Measurements from ENCODE around the gene SCYL3. TPM values are rescaled to one million over a fixed set of nuclear protein-coding genes. Genes with fewer than 3 reads are reported as not detected.

The SCYL3 gene
- total RNA-seq, 2 donors from 2014 or later, result 7.9 to 8.1 TPM

DNA sequence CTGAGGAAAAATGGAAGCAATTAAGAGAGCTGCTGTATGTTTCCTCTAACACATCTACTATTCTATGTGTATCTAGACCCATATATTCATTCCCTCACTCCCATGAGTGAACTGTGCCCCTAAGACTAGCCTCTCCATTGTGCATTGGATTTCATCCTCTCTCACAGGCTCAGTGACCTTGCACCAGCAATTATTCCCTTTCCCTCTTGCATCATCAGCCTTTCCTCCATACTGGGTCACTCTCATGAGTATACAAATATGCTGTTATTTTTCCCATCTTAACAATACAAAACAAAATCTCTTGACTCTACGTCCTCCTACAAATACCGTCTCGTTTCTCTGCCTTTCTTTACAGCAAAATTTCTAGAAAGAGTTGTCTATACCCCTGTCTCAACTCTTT lies 69.5 kb downstream of the SCYL3 start:
- Mint-ChIP-seq H3K4me1 (no peaks in the 10 kb centered on the region), H3K27me3 (ENCODE audit: insufficient read depth) (no peaks in the 10 kb centered on the region), H3K36me3 (ENCODE audit: low read depth) (peaks cover 40% of the 10 kb centered on the region), H3K27ac (no peak overlapping the region), H3K4me3 (no peak overlapping the region), H3K9me3 (peaks cover 3% of the 10 kb centered on the region)
- 86 to 92% methylated on average over 3 of the region's 3 CpGs for WGBS, 2 experiments (ENCODE audit: insufficient coverage in 1 of 2, insufficient read length in 1 of 2)
- Histone ChIP-seq H3K4me3 (ENCODE audit: low read length) (no peak overlapping the region), H3K9ac (ENCODE audit: extremely low read depth, low read length, poor library complexity, severe bottlenecking) (no peak overlapping the region), H3K27ac (ENCODE audit: low read depth, low read length) (no peak overlapping the region), H3K9me3 (ENCODE audit: control insufficient read depth, low read length) (peaks cover 3% of the 10 kb centered on the region), H3K27me3 (ENCODE audit: control insufficient read depth, insufficient read depth, low read length, poor library complexity, severe bottlenecking) (no peaks in the 10 kb centered on the region), H3K36me3 (ENCODE audit: control insufficient read depth, insufficient read depth, low read length) (peaks cover 32% of the 10 kb centered on the region), H3K4me1 (ENCODE audit: control insufficient read depth, insufficient read depth, low read length) (no peaks in the 10 kb centered on the region)
- TF ChIP-seq, protein P1, sequence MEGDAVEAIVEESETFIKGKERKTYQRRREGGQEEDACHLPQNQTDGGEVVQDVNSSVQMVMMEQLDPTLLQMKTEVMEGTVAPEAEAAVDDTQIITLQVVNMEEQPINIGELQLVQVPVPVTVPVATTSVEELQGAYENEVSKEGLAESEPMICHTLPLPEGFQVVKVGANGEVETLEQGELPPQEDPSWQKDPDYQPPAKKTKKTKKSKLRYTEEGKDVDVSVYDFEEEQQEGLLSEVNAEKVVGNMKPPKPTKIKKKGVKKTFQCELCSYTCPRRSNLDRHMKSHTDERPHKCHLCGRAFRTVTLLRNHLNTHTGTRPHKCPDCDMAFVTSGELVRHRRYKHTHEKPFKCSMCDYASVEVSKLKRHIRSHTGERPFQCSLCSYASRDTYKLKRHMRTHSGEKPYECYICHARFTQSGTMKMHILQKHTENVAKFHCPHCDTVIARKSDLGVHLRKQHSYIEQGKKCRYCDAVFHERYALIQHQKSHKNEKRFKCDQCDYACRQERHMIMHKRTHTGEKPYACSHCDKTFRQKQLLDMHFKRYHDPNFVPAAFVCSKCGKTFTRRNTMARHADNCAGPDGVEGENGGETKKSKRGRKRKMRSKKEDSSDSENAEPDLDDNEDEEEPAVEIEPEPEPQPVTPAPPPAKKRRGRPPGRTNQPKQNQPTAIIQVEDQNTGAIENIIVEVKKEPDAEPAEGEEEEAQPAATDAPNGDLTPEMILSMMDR (conservative IDR thresholded peaks at IDR 0.05), result no peak
- DNase-seq, result no peak

DNA sequence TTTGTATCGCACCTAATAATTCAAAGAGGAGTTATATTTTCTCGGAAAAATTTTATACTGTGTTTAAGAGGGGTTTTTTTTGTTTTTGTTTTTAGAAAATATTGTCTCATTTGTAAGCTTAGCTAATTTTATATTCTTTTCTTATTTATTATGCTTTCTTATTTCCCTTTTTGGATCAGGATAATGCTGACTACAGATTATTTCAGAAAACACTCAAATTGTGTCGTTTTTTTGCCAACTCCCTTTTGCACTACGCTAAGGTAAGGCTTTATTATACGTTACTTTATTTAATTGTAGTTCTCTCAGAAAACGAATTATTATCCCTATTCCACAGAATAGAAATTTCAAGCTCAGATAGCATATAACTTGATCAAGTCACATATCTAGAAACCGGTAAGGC lies 72.2 kb downstream of the SCYL3 start:
- H3K36me3 ChIP-seq (ENCODE audit: control insufficient read depth, insufficient read depth, low read length), result peaks cover 37% of the 10 kb centered on the region
- no peak overlapping the region for H3K4me3 ChIP-seq (ENCODE audit: low read length)
- Mint-ChIP-seq H3K36me3 (ENCODE audit: low read depth) (peaks cover 50% of the 10 kb centered on the region), H3K4me3 (no peak overlapping the region), H3K27ac (no peak overlapping the region), H3K9me3 (peaks cover 16% of the 10 kb centered on the region), H3K4me1 (no peaks in the 10 kb centered on the region), H3K27me3 (ENCODE audit: insufficient read depth) (no peaks in the 10 kb centered on the region)
- no peaks in the 10 kb centered on the region for H3K4me1 ChIP-seq (ENCODE audit: control insufficient read depth, insufficient read depth, low read length)
- H3K9ac ChIP-seq (ENCODE audit: extremely low read depth, low read length, poor library complexity, severe bottlenecking), result no peak overlapping the region
- H3K27ac ChIP-seq (ENCODE audit: low read depth, low read length), result no peak overlapping the region
- TF ChIP-seq, protein P1 (conservative IDR thresholded peaks at IDR 0.05), result no peak
- DNase-seq, result no peak
- WGBS, 2 experiments (ENCODE audit: insufficient coverage in 1 of 2, insufficient read length in 1 of 2), result 83 to 98% methylated on average over 2 to 7 of the region's 7 CpGs
- no peaks in the 10 kb centered on the region for H3K27me3 ChIP-seq (ENCODE audit: control insufficient read depth, insufficient read depth, low read length, poor library complexity, severe bottlenecking)
- H3K9me3 ChIP-seq (ENCODE audit: control insufficient read depth, low read length), result peaks cover 25% of the 10 kb centered on the region

DNA sequence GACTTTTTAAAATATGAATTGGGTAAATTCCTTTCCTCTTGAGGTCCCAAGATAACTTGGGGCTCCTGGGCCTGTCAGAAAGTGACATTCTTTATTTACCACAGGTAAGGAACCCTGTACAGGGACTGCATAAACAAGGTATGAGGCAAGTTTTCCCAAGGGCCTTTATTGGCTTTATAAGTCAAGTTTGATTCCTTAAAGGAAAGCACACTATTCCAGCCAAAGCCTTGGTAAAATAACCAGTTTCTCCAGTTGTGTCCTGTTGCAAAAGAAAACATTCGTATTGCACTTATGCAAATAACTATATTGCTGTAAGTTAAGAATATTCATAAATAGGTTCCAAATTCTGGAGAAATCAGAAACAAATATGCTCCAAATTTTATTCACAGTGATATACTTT lies 77.1 kb downstream of the SCYL3 start:
- peaks cover 61% of the 10 kb centered on the region for H3K36me3 Mint-ChIP-seq (ENCODE audit: low read depth)
- 89% methylated on average over 1 of the region's 1 CpG; no CpG with 5 or more reads in 1 of the 2 experiments for WGBS, 2 experiments (ENCODE audit: insufficient coverage in 1 of 2, insufficient read length in 1 of 2)
- Histone ChIP-seq H3K27ac (ENCODE audit: low read depth, low read length) (no peak overlapping the region), H3K36me3 (ENCODE audit: control insufficient read depth, insufficient read depth, low read length) (peaks cover 50% of the 10 kb centered on the region), H3K9me3 (ENCODE audit: control insufficient read depth, low read length) (peaks cover 60% of the 10 kb centered on the region), H3K27me3 (ENCODE audit: control insufficient read depth, insufficient read depth, low read length, poor library complexity, severe bottlenecking) (no peaks in the 10 kb centered on the region), H3K9ac (ENCODE audit: extremely low read depth, low read length, poor library complexity, severe bottlenecking) (no peak overlapping the region), H3K4me3 (ENCODE audit: low read length) (no peak overlapping the region), H3K4me1 (ENCODE audit: control insufficient read depth, insufficient read depth, low read length) (no peaks in the 10 kb centered on the region)
- TF ChIP-seq, protein P1 (conservative IDR thresholded peaks at IDR 0.05), result no peak
- no peak overlapping the region for H3K27ac Mint-ChIP-seq
- no peaks in the 10 kb centered on the region for H3K4me1 Mint-ChIP-seq
- H3K4me3 Mint-ChIP-seq, result no peak overlapping the region
- peaks cover 31% of the 10 kb centered on the region for H3K9me3 Mint-ChIP-seq
- no peaks in the 10 kb centered on the region for H3K27me3 Mint-ChIP-seq (ENCODE audit: insufficient read depth)
- no peak for DNase-seq
